LNCaP clone FGC (cell line): ENCODE measurements around the gene CC2D1B.

Experiments used
- DNase-seq: peaks from one replicate; pipeline ENCODE4 v3.0.0-alpha.2; 2011; ENCODE audit warnings: low read depth
- H3K4me3 ChIP-seq: 2 replicates; pipeline ENCODE4 v1.5.1; 2011; ENCODE audit warnings: mild to moderate bottlenecking, low read depth, low read length, control low read depth
- TF ChIP-seq, protein P1 (sequence below): IDR thresholded peaks from 2 replicates; pipeline ENCODE4 v1.5.1; 2012; ENCODE audit warnings: mild to moderate bottlenecking; ENCODE audit not compliant: control insufficient read depth, insufficient read depth; ENCODE audit errors: extremely low read depth

CC2D1B gene

DNA sequence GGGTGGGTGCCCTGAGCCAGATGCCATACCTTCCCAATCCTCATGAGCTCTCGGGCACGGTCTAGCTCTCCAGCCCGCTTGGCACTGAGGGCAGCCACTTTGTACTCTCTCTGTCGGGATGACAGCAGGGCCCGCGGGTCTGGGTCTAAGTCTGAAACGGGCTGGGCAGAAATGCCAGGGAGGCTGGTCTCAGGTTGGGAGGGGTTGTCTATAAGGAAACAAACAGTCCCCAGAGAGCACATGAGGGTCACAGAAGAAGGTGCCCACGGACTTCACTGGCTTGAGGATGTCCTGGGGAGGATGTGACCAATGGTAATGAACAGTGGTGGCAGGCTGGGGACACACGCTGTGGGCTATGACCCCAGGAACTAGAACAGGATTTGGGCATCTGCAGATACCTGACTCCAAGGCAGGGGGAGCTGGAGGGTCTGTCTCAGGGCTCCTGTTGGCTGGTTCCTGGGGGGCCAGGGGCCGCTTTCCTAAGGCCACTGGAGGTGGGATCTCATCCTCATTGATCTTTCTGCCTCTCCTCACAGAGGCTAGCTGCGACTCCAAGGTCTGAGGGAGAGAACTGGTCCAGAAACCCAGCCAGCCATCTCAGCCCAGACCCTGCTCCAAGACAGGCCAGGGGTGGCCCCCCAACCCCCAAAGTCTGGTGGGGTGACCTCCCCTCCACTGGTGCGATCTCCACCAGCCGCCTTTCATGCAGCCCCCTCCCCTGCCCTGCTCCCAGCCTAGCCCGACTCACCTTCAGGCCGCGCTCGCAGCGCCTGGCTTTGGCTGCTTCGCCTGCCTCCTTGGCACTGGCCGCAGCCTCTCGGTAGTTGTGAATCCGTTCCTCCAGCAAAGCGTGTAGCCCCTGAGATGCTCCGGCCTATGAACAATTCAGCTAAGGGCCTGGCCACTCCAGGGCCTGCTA lies 6.1 kb downstream of the CC2D1B start:
- H3K4me3 ChIP-seq: no peak overlapping the region
- no peak for DNase-seq
- TF ChIP-seq, protein P1, sequence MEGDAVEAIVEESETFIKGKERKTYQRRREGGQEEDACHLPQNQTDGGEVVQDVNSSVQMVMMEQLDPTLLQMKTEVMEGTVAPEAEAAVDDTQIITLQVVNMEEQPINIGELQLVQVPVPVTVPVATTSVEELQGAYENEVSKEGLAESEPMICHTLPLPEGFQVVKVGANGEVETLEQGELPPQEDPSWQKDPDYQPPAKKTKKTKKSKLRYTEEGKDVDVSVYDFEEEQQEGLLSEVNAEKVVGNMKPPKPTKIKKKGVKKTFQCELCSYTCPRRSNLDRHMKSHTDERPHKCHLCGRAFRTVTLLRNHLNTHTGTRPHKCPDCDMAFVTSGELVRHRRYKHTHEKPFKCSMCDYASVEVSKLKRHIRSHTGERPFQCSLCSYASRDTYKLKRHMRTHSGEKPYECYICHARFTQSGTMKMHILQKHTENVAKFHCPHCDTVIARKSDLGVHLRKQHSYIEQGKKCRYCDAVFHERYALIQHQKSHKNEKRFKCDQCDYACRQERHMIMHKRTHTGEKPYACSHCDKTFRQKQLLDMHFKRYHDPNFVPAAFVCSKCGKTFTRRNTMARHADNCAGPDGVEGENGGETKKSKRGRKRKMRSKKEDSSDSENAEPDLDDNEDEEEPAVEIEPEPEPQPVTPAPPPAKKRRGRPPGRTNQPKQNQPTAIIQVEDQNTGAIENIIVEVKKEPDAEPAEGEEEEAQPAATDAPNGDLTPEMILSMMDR: no peak

DNA sequence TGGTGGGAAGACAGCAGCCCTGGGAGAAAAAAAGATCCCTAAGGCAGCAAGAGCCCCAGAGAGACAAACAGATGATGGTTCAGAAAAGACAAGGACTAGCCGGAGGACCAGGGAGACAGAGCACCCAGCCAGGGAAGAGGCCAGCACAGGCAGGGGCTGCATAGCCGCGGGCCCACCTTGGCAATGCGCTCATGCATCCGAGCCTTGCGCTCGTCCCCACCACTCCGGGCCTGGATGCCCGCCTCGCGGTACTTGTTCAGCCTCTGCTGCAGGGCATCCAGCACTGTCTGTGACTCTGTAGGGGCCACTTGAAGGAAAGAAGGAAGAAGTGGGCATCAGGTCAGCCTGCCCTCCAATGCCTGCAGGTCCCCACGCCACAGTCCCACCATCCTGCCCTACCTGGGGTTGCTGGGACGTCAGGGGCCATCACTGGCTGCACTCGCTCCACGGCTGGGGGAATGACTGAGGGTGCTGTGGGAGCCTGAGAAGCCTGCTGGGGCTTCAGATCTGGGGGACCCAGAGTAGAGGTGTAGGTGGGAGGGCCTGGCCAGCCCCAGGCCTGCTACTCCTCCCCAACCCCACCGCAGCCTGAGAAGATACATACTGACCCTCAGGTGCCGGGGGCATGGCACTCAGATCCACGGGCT lies 7.0 kb downstream of the CC2D1B start:
- no peak overlapping the region for H3K4me3 ChIP-seq
- DNase-seq: no peak
- TF ChIP-seq, protein P1: no peak

DNA sequence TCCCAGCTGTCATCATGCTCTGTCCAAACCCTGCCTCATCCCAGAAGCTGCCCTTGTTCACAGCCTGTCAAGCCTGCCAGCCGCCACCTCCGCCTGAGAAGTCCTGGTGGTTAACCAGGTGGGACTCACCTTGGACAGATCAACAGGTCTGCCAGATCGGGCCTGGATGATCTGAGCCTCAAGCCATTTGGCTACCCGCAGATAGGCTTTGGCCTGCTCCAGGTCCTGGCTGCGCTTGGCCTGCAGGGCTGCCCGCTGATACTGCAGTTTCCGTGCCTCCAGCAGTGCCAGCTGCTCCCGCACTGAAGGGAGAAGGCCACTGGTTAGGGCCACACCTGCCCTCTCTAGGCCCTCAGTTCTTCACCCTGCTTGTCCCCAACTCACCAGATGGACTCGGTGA lies 8.6 kb downstream of the CC2D1B start:
- no peak overlapping the region for H3K4me3 ChIP-seq
- TF ChIP-seq, protein P1: no peak
- no peak for DNase-seq

DNA sequence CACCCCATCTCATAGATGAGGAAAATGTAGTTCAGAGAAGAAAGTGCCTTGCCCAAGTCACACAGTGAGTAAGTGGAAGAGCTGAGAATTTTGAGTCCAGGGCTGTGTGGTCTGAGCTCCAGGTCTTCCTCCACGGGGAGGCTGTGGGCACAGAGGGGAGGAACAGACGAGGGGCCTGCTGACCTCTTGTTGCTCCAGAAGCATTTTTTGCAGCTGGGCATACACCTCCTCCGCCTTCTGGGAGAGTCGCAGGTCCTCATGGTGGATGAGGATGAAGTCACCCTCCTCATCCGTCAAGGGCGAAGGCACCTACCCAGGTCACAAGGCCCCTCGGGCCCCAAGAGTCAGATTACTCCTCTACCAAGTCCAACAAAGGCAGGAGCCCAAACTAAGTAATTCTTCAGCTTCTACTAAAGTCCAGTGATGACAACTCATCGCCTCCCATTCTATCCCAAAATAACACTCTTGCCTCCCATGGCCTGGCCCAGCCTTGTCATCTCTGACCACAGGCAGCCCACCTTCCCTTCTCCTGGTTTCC lies 9.1 kb downstream of the CC2D1B start:
- H3K4me3 ChIP-seq: no peak overlapping the region
- no peak for DNase-seq
- TF ChIP-seq, protein P1: no peak

DNA sequence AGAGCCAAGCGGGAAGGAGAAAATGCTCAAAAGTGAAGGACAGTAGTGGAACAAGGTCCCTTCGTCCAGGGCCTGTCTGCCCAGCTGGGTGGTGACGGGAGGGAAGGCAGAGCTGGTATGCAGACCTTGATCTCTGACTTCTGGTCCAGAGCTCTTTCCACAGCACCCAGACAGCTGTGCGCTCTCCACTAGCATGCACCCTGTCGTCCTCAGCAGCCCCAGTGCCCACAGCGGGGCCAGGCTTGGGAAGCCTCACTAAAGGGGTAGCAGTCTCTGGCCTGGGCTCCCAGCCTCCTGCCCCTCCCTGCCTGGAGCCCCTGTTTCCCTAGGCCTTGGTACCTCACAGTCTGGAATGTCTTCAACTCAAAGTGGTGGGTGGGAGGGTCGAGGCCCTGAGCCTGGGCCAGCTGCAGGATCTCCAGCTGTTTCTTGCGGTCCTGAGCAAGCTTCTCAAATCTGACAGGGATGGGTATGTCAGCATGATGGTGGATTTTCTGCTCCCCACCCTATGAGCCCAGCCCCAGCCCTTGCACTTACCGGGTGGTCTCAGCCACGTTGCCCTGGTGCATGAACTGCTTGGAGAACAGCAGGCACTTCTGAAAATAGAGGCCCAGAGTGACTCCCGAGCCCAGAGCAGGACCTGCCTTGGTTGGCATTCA lies 10.0 kb downstream of the CC2D1B start:
- H3K4me3 ChIP-seq: no peak overlapping the region
- no peak for DNase-seq
- TF ChIP-seq, protein P1: no peak

DNA sequence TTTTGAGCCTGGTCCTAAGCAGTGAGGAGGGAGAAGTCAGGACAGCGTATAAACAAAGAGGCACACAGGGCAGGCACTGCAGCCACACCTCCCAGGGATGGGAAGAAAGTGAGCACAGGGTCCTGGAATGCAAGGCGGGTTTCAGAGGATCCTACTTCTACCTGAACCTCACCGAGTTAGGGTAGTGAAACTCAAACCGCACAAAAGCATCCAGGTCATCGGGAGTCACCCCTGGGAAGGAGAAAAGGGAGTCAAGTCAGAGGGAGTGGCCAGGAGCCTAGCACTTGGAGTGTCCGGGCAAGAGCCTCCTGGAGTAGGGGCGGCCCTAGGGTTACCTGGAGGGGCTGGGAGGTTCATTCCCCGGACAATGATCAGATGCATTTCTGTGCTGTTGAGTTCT lies 10.6 kb downstream of the CC2D1B start:
- no peak for DNase-seq
- no peak overlapping the region for H3K4me3 ChIP-seq
- TF ChIP-seq, protein P1: no peak
